PC-9 (cell line): ENCODE results near the gene LRP11.

Experiments
- EZH2 ChIP-seq: fragments of 200-600 bp; sonication (generic); IDR thresholded peaks from 2 replicates; pipeline ENCODE4 v1.8.0; 2017; ENCODE audit warnings: antibody characterized with exemption, low read depth
- TF ChIP-seq, protein P1 (sequence below): fragments of 200-600 bp; sonication (generic); conservative IDR thresholded peaks from 2 replicates; pipeline ENCODE4 v1.6.1; 2017; ENCODE audit warnings: mixed run types, antibody characterized with exemption, mild to moderate bottlenecking, moderate library complexity

DNA sequence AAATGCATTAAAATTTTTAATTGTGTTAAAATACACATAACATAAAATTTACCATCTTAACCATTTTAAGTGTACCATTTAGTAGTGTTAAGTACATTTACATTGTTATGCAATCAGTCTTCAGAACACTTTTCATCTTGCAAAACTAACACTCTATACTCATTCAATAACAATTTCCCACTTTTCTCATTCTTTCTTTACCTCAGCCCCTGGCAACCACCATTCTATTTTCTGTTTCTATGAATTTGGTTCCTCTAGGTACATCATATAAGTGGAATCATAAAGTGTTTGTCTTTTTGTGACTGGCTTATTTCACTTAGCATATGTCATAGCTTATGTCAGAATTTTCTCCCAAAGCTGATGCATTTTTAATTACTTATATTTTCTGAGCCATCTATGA, 82.4 kb downstream of the LRP11 start:
- TF ChIP-seq, protein P1, sequence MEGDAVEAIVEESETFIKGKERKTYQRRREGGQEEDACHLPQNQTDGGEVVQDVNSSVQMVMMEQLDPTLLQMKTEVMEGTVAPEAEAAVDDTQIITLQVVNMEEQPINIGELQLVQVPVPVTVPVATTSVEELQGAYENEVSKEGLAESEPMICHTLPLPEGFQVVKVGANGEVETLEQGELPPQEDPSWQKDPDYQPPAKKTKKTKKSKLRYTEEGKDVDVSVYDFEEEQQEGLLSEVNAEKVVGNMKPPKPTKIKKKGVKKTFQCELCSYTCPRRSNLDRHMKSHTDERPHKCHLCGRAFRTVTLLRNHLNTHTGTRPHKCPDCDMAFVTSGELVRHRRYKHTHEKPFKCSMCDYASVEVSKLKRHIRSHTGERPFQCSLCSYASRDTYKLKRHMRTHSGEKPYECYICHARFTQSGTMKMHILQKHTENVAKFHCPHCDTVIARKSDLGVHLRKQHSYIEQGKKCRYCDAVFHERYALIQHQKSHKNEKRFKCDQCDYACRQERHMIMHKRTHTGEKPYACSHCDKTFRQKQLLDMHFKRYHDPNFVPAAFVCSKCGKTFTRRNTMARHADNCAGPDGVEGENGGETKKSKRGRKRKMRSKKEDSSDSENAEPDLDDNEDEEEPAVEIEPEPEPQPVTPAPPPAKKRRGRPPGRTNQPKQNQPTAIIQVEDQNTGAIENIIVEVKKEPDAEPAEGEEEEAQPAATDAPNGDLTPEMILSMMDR = no peak
- no peak for TF ChIP-seq EZH2
